Keratinocyte (primary cell): ENCODE results near the gene GTF2H4. TPM values are rescaled to one million over a fixed set of nuclear protein-coding genes. Genes with fewer than 3 reads are reported as not detected.

Source experiments
- DNase-seq: peaks from one replicate; pipeline ENCODE4 v3.0.0-alpha.2; 2011; ENCODE audit warnings: low read depth, missing footprints, low spot score
- FAIRE-seq: peaks from 2 replicates; lab custom pipeline; 2011; peaks lifted over from hg19 to GRCh38; lab: Jason Lieb, UNC
- H2AFZ ChIP-seq: 2 replicates; pipeline ENCODE4 v1.6.0; 2012; ENCODE audit warnings: low read length, control low read depth, inconsistent platforms; ENCODE audit not compliant: control insufficient read depth
- H3K27ac ChIP-seq: 2 replicates; pipeline ENCODE4 v1.5.1; 2011; ENCODE audit warnings: low read length; ENCODE audit not compliant: control insufficient read depth, insufficient read depth
- H3K27me3 ChIP-seq: 3 replicates; pipeline ENCODE4 v1.6.0; 2011; ENCODE audit warnings: low read length; ENCODE audit not compliant: control insufficient read depth, insufficient read depth; ENCODE audit errors: extremely low read depth
- H3K36me3 ChIP-seq, 2 experiments: 2 replicates in 1 of 2; 3 replicates in 1 of 2; pipeline ENCODE4 v1.5.1; 2011; ENCODE audit warnings: low read length in 2 of 2, mild to moderate bottlenecking in 1 of 2; ENCODE audit not compliant: control insufficient read depth in 2 of 2, insufficient read depth in 2 of 2; ENCODE audit errors: extremely low read depth in 1 of 2
- H3K4me1 ChIP-seq: 3 replicates; pipeline ENCODE4 v1.5.1; 2011; ENCODE audit warnings: low read length; ENCODE audit not compliant: control insufficient read depth, insufficient read depth; ENCODE audit errors: extremely low read depth
- H3K4me2 ChIP-seq: 3 replicates; pipeline ENCODE4 v1.6.0; 2011; ENCODE audit warnings: low read depth, low read length; ENCODE audit not compliant: control insufficient read depth, insufficient read depth; ENCODE audit errors: extremely low read depth
- H3K4me3 ChIP-seq, 3 experiments: fragments of 200-600 bp in 1 of 3; sonication (generic) in 1 of 3; 2 replicates in 2 of 3; 3 replicates in 1 of 3; pipeline ENCODE4 v1.5.1; 2011 to 2016; ENCODE audit warnings: low read length in 3 of 3, mild to moderate bottlenecking in 3 of 3, control low read depth in 2 of 3, inconsistent platforms in 1 of 3, low read depth in 1 of 3, mixed read lengths in 1 of 3, mixed run types in 1 of 3, moderate library complexity in 1 of 3; ENCODE audit not compliant: control insufficient read depth in 2 of 3, insufficient read depth in 2 of 3; ENCODE audit errors: extremely low read depth in 1 of 3
- H3K79me2 ChIP-seq: 2 replicates; pipeline ENCODE4 v1.6.0; 2012; ENCODE audit warnings: low read length; ENCODE audit not compliant: control insufficient read depth, insufficient read depth
- H3K9ac ChIP-seq: 3 replicates; pipeline ENCODE4 v1.6.0; 2011; ENCODE audit warnings: low read length; ENCODE audit not compliant: control insufficient read depth, insufficient read depth; ENCODE audit errors: extremely low read depth
- H3K9me1 ChIP-seq: 3 replicates; pipeline ENCODE4 v1.6.0; 2011; ENCODE audit warnings: low read length; ENCODE audit not compliant: control insufficient read depth, insufficient read depth; ENCODE audit errors: extremely low read depth
- H3K9me3 ChIP-seq: 2 replicates; pipeline ENCODE4 v1.5.1; 2012; ENCODE audit warnings: low read depth, low read length; ENCODE audit not compliant: control insufficient read depth
- H4K20me1 ChIP-seq: 3 replicates; pipeline ENCODE4 v1.6.0; 2011; ENCODE audit warnings: low read length; ENCODE audit not compliant: control insufficient read depth, insufficient read depth; ENCODE audit errors: extremely low read depth
- EZH2 ChIP-seq: IDR thresholded peaks from one replicate; pipeline ENCODE4 v1.6.1; 2012; ENCODE audit warnings: inconsistent platforms, mild to moderate bottlenecking, low read length, moderate library complexity
- dilution Hi-C: fragments of 300-500 bp; cut with MboI; formaldehyde crosslinking; loops from one replicate; pipeline ENCODE4 v1.7.0; 2020; ENCODE audit warnings: low sequenced_read_pairs; ENCODE audit not compliant: extremely low pct_ligation_motif_present
- polyA plus RNA-seq, 5 experiments: library from polyadenylated mRNA; depleted of rRNA in 3 of 5; stranded (reverse) in 3 of 5; stranded (forward) in 1 of 5; unstranded in 1 of 5; fragments of >200 nt; gene quantifications; 1 replicate in 1 of 5; 2 replicates in 3 of 5; 3 replicates in 1 of 5; pipeline versions ENCODE4 v1.2.1 to v1.2.3, GENCODE V29; 2011 to 2012; ENCODE audit warnings: missing spikeins in 2 of 5, low read depth in 1 of 5, low replicate concordance in 1 of 5
- TF ChIP-seq, protein P1 (sequence below), 3 experiments: IDR thresholded peaks in 1 of 3; conservative IDR thresholded peaks in 1 of 3; optimal IDR thresholded peaks in 1 of 3; 2 replicates in 2 of 3; 3 replicates in 1 of 3; pipeline versions ENCODE3 to v1.5.1; 2011; ENCODE audit warnings: low read length in 3 of 3, mild to moderate bottlenecking in 3 of 3, moderate library complexity in 2 of 3, control low read depth in 1 of 3, inconsistent platforms in 1 of 3; ENCODE audit not compliant: insufficient read depth in 2 of 3; ENCODE audit errors: extremely low read depth in 1 of 3

Gene GTF2H4
- polyA plus RNA-seq, 1 donor (not counting 4 experiments of a cell fraction or from before 2014, with no cell fraction given) = 38.7 TPM

DNA sequence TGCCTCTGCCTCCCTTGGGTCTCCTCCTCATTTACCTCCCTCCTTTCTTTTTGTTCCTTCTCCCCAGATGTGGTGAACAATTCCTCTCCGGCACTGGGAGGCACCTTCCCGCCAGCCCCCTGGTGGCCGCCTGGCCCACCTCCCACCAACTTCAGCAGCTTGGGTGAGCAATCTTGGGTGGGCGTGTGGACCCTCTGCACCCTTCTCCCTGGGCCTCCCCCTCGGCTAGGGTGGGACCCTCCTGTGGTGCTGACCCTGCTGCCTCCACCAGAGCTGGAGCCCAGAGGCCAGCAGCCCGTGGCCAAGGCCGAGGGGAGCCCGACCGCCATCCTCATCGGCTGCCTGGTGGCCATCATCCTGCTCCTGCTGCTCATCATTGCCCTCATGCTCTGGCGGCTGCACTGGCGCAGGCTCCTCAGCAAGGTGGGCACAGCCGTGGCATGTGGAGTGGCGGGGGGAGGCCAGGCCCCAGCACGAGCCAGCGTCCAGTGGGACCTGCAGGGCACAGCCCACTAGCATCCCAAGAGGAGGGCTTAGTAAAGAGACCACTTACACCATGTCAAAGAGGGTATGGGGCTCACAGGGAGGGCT lies 14.9 kb upstream of the GTF2H4 start:
- dilution Hi-C loops = no loop called here
- Histone ChIP-seq H2AFZ (no peak overlapping the region), H3K4me3 (no peak overlapping the region), H4K20me1 (peaks cover 25% of the 10 kb centered on the region), H3K9me1 (peaks cover 6% of the 10 kb centered on the region), H3K9ac (no peak overlapping the region), H3K79me2 (peaks cover 59% of the 10 kb centered on the region), H3K4me1 (peaks cover 24% of the 10 kb centered on the region), H3K9me3 (no peaks in the 10 kb centered on the region), H3K27me3 (no peaks in the 10 kb centered on the region), H3K4me2 (no peak overlapping the region), H3K27ac (no peak overlapping the region), H3K36me3 (peaks cover 73 to 74% of the 10 kb centered on the region in 2 experiments)
- FAIRE-seq (no peak), DNase-seq (no peak)
- TF ChIP-seq, protein P1, sequence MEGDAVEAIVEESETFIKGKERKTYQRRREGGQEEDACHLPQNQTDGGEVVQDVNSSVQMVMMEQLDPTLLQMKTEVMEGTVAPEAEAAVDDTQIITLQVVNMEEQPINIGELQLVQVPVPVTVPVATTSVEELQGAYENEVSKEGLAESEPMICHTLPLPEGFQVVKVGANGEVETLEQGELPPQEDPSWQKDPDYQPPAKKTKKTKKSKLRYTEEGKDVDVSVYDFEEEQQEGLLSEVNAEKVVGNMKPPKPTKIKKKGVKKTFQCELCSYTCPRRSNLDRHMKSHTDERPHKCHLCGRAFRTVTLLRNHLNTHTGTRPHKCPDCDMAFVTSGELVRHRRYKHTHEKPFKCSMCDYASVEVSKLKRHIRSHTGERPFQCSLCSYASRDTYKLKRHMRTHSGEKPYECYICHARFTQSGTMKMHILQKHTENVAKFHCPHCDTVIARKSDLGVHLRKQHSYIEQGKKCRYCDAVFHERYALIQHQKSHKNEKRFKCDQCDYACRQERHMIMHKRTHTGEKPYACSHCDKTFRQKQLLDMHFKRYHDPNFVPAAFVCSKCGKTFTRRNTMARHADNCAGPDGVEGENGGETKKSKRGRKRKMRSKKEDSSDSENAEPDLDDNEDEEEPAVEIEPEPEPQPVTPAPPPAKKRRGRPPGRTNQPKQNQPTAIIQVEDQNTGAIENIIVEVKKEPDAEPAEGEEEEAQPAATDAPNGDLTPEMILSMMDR (optimal IDR thresholded peaks at IDR 0.05 in 1 of 3, IDR thresholded peaks at IDR 0.05 in 1 of 3, conservative IDR thresholded peaks at IDR 0.05 in 1 of 3; ENCODE audit: extremely low read depth in 1 of 3, insufficient read depth in 2 of 3, low read length in 3 of 3) = peak in 1 of 3 experiments; percentile 9
- no peak for TF ChIP-seq EZH2

DNA sequence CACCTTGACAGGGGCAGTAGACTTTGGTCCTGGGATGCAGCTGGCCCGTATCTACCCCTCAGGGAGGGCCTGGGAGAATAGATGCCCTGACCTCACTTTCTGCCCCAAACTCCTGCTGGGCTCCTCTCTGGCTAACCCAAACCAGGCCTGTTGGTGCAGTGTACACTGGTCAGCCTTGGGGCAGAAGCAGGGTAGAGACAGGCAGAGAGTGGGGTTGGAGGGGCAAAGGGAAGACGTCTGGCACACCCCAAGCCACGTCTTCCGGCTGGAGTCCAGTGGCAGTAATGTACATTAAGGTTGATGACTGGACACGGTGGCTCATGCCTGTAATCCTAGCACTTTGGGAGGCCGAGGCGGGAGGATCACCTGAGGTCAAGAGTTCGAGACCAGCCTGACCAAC lies 14.3 kb upstream of the GTF2H4 start:
- Histone ChIP-seq H3K9me1 (peaks cover 5% of the 10 kb centered on the region), H3K4me2 (no peak overlapping the region), H3K9ac (no peak overlapping the region), H3K27me3 (no peaks in the 10 kb centered on the region), H3K36me3 (peaks cover 73 to 76% of the 10 kb centered on the region in 2 experiments), H3K9me3 (no peaks in the 10 kb centered on the region), H3K4me1 (peaks cover 19% of the 10 kb centered on the region), H3K79me2 (peaks cover 53% of the 10 kb centered on the region), H3K4me3 (no peak overlapping the region), H2AFZ (no peak overlapping the region), H4K20me1 (peaks cover 24% of the 10 kb centered on the region), H3K27ac (no peak overlapping the region)
- TF ChIP-seq, protein P1 (optimal IDR thresholded peaks at IDR 0.05 in 1 of 3, IDR thresholded peaks at IDR 0.05 in 1 of 3, conservative IDR thresholded peaks at IDR 0.05 in 1 of 3; ENCODE audit: extremely low read depth in 1 of 3, insufficient read depth in 2 of 3, low read length in 3 of 3) = no peak
- DNase-seq (no peak), FAIRE-seq (no peak)
- dilution Hi-C loops = no loop called here
